Activated B cell treated with CpG ODN at 0.5 μM for 24 hours (primary cell): ENCODE data around the gene TNS2. TPM values are rescaled to one million over a fixed set of nuclear protein-coding genes. Genes with fewer than 3 reads are reported as not detected.

Experiments
- ATAC-seq: fragments of 200-7000 bp; cut with Tn5 transposase; one replicate; pipeline ENCODE4 v1.10.0; 2021; ENCODE audit warnings: low read depth, mild to moderate bottlenecking, moderate library complexity
- CTCF ChIA-PET: fragments of 350-600 bp; sonication (Branson Sonifier 250); formaldehyde crosslinking; loops from one replicate; lab custom pipeline; 2021; ENCODE audit warnings: antibody characterized with exemption; lab: Charles Lee
- POLR2A ChIA-PET: fragments of 350-600 bp; sonication (Branson Sonifier 250); formaldehyde crosslinking; loops from one replicate; lab custom pipeline; 2021; ENCODE audit warnings: antibody characterized with exemption; lab: Charles Lee
- DNase-seq: peaks from one replicate; pipeline ENCODE4 v3.0.0; 2022
- H3K27ac Mint-ChIP-seq: one replicate; pipeline ENCODE4 v1.8.0; 2020; ENCODE audit warnings: mixed read lengths
- H3K27me3 Mint-ChIP-seq: one replicate; pipeline ENCODE4 v1.8.0; 2021; ENCODE audit warnings: mixed read lengths
- H3K36me3 Mint-ChIP-seq: one replicate; pipeline ENCODE4 v1.8.0; 2021; ENCODE audit warnings: low read depth, mixed read lengths
- H3K4me1 Mint-ChIP-seq: one replicate; pipeline ENCODE4 v1.8.0; 2021; ENCODE audit warnings: mixed read lengths
- H3K4me3 Mint-ChIP-seq: one replicate; pipeline ENCODE4 v1.8.0; 2020; ENCODE audit warnings: mild to moderate bottlenecking, mixed read lengths
- H3K9me3 Mint-ChIP-seq: one replicate; pipeline ENCODE4 v1.8.0; 2020; ENCODE audit warnings: mixed read lengths
- intact Hi-C: fragments of 100-400 bp; cut with micrococcal nuclease; formaldehyde crosslinking; loops from one replicate; pipeline ENCODE4 v1.15.1; 2024
- total RNA-seq: library from RNA; stranded (reverse); gene quantifications from 2 replicates; pipeline ENCODE4 v1.2.3, GENCODE V29; 2022
- TF ChIP-seq, protein P1 (sequence below): fragments of 200-600 bp; IDR thresholded peaks from one replicate; pipeline ENCODE4 v1.8.0; 2022; ENCODE audit warnings: antibody characterized with exemption, mild to moderate bottlenecking

The TNS2 gene
- total RNA-seq, 1 donor from 2014 or later: 1.5 TPM

DNA sequence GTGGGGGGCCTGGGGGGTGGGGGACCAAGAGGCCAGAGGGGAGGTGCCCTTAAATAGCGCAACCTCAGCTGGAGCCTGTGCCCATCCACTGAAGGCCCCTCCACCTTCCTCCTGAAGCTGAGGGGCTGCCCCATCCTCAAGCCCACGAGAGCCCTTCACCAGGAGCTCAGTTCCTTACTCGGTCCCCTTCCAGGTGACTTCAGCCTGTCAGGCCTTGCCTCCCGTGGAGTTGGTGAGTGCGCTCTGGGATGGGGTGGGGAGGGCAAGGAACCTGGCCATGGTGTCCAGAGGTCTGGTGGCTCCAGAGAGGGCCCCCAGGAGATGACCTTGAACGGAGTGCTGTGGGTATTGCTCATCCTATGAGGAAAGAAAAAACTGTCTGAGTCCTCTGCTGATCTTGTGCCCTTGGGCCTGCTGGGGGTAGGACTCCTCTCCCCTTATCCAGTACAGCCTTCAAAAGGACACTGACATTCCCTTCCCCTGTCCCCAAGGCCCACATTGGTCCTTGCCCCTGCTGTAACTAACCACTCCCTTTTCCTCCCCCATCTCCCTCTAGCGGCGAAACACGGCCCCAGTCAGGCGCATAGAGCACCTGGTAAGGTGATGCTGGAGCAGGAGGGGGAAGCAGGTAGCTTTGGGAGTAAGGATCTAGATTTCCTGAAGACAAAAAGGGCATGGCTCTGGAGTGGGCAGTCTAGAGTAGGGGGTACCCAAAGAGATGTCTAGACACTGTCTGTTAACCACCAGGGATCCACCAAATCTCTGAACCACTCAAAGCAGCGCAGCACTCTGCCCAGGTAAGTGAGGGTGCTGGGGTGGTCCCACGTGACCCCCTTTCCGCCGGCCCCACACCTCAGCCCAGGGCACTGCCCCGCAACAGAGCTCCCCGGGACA, 3.6 kb downstream of the TNS2 start:
- intact Hi-C loops: loop anchor here (1.0 to 5.0 kb wide), 4 partner anchors 17 to 129 kb away; partner anchors contain the start of genes CSAD, IGFBP6, SPRYD3 and ZNF740
- TF ChIP-seq, protein P1, sequence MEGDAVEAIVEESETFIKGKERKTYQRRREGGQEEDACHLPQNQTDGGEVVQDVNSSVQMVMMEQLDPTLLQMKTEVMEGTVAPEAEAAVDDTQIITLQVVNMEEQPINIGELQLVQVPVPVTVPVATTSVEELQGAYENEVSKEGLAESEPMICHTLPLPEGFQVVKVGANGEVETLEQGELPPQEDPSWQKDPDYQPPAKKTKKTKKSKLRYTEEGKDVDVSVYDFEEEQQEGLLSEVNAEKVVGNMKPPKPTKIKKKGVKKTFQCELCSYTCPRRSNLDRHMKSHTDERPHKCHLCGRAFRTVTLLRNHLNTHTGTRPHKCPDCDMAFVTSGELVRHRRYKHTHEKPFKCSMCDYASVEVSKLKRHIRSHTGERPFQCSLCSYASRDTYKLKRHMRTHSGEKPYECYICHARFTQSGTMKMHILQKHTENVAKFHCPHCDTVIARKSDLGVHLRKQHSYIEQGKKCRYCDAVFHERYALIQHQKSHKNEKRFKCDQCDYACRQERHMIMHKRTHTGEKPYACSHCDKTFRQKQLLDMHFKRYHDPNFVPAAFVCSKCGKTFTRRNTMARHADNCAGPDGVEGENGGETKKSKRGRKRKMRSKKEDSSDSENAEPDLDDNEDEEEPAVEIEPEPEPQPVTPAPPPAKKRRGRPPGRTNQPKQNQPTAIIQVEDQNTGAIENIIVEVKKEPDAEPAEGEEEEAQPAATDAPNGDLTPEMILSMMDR: no peak
- H3K4me3 Mint-ChIP-seq: peak overlapping the region; percentile 95
- H3K36me3 Mint-ChIP-seq: peaks cover 2% of the 10 kb centered on the region
- POLR2A ChIA-PET: interaction anchor here (0.6 to 2.3 kb wide), 10 partner anchors 20 to 1221 kb away, joined by 3 to 10 read pairs (median 4); partner anchors contain the start of genes AAAS, EIF4B and SPRYD3
- H3K9me3 Mint-ChIP-seq: no peaks in the 10 kb centered on the region
- CTCF ChIA-PET: interaction anchor here (1.0 to 3.2 kb wide), 2 partner anchors 13 to 270 kb away, joined by 3 to 11 read pairs; no protein-coding TSS in a partner anchor
- no peak for DNase-seq
- peak overlapping the region; percentile 90 for H3K27ac Mint-ChIP-seq
- peaks cover 6% of the 10 kb centered on the region for H3K27me3 Mint-ChIP-seq
- ATAC-seq: peak; percentile 6
- peaks cover 12% of the 10 kb centered on the region for H3K4me1 Mint-ChIP-seq

DNA sequence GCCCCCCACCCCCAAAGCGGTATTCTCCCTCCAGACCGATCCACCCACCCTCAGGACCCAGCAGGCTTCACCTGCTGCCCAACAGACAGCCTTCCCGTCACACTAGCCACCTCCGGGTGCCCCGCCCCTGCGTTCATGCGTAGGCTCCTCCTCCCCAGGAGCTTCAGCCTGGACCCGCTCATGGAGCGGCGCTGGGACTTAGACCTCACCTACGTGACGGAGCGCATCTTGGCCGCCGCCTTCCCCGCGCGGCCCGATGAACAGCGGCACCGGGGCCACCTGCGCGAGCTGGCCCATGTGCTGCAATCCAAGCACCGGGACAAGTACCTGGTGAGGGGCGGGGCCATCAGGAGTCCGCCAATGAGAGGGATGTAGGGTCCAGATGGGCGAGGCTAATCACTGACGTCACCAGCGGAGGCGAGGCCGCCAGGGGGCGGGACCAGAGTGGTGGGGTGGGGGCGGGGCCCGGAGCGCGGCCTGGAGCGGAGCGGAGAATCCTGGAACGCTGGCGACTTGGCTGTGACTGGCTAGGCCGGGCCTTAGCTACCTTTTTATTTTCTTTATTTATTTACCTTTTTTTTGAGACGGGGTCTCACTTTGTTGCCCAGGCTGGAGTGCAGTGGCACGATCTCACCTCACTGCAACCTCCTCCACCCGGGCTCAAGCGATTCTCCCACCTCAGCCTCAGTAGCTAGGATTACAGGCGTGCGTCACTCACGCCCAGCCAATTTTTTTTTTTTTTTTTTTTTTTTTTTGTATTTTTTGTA, 4.4 kb downstream of the TNS2 start:
- TF ChIP-seq, protein P1: no peak
- H3K4me3 Mint-ChIP-seq: peak overlapping the region; percentile 95
- ChIA-PET POLR2A (interaction anchor here (0.6 to 2.3 kb wide), 12 partner anchors 9 to 267 kb away, joined by 3 to 10 read pairs (median 4); partner anchors contain the start of genes AAAS, EIF4B and SPRYD3), CTCF (interaction anchor here (0.5 to 3.2 kb wide), 3 partner anchors 12 to 296 kb away, joined by 3 to 11 read pairs (median 3); no protein-coding TSS in a partner anchor)
- intact Hi-C loops: loop anchor here (1.0 to 5.0 kb wide), 4 partner anchors 17 to 128 kb away; partner anchors contain the start of genes CSAD, IGFBP6, SPRYD3 and ZNF740
- ATAC-seq: peak; percentile 97
- H3K9me3 Mint-ChIP-seq: no peaks in the 10 kb centered on the region
- peaks cover 2% of the 10 kb centered on the region for H3K36me3 Mint-ChIP-seq
- H3K27ac Mint-ChIP-seq: peak overlapping the region; percentile 90
- peaks cover 6% of the 10 kb centered on the region for H3K27me3 Mint-ChIP-seq
- peaks cover 12% of the 10 kb centered on the region for H3K4me1 Mint-ChIP-seq
- peak; percentile 86 for DNase-seq

DNA sequence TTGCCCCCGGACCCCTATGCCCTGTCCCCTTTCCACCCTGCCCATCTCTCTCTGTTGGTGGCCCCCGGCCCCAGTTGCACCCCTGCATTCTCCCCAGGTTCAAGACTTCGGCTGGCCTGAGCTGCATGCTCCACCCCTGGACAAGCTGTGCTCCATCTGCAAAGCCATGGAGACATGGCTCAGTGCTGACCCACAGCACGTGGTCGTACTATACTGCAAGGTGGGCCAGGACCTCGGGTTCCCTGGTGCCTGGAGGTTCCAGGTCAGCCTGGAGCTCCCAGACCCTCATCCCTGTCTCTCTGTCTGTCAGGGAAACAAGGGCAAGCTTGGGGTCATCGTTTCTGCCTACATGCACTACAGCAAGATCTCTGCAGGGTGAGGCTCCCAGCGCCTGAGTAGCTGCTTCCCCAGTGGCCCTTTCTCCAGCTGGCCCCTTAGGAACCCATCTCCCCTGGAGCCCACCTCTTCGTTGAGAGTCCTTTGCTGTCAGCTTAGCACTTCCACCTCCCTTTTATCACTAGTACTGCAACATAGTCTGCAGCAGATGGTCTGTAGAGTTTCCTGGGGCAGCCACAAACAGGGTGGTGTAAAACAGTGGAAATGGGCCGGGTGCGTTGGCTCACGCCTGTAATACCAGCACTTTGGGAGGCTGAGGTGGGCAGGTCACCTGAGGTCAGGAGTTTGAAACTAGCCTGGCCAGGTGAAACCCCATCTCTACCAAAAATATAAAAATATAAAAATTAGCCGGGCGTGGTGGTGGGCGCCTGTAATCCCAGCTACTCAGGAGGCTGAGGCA, 5.8 kb downstream of the TNS2 start:
- H3K36me3 Mint-ChIP-seq: peaks cover 2% of the 10 kb centered on the region
- H3K9me3 Mint-ChIP-seq: no peaks in the 10 kb centered on the region
- peak overlapping the region; percentile 24 for H3K4me3 Mint-ChIP-seq
- peaks cover 6% of the 10 kb centered on the region for H3K27me3 Mint-ChIP-seq
- CTCF ChIA-PET: interaction anchor here (3.2 kb wide), 1 partner anchor 11 kb away, joined by 11 read pairs; no protein-coding TSS in a partner anchor
- no peak for DNase-seq
- no peak for ATAC-seq
- no peak overlapping the region for H3K27ac Mint-ChIP-seq
- H3K4me1 Mint-ChIP-seq: peaks cover 11% of the 10 kb centered on the region
- intact Hi-C loops: loop anchor here (2.0 kb wide), 1 partner anchor 15 kb away; no protein-coding TSS in a partner anchor
- POLR2A ChIA-PET: interaction anchor here (0.6 to 2.3 kb wide), 4 partner anchors 23 to 264 kb away, joined by 3 to 7 read pairs (median 4); partner anchors contain the start of gene SPRYD3
- TF ChIP-seq, protein P1: no peak

DNA sequence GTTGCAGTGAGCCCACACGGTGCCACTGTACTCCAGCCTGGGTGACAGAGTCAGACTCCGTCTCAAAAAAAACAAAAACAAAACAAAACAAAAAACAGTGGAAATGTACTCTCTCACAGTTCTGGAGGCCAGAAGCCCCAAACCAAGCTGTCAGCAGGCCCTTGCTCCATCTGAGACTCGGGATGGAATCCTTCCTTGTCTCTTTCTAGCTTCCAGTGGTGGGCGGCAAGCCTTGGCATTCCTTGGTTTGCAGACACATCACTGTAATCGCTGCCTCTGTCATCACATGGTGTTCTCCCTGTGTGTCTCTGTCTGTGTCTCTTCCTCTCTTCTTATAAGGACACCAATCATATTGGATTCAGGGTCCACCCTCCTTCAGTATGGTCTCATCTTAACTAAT, 6.4 kb downstream of the TNS2 start:
- ATAC-seq (no peak), DNase-seq (no peak)
- POLR2A ChIA-PET: interaction anchor here (0.6 kb wide), 1 partner anchor 93 kb away, joined by 3 read pairs; no protein-coding TSS in a partner anchor
- intact Hi-C loops: no loop called here
- no peak overlapping the region for H3K27ac Mint-ChIP-seq
- TF ChIP-seq, protein P1: no peak
- H3K36me3 Mint-ChIP-seq: peaks cover 2% of the 10 kb centered on the region
- H3K9me3 Mint-ChIP-seq: no peaks in the 10 kb centered on the region
- peaks cover 10% of the 10 kb centered on the region for H3K4me1 Mint-ChIP-seq
- CTCF ChIA-PET: interaction anchor here (3.2 kb wide), 1 partner anchor 10 kb away, joined by 11 read pairs; no protein-coding TSS in a partner anchor
- peaks cover 6% of the 10 kb centered on the region for H3K27me3 Mint-ChIP-seq
- no peak overlapping the region for H3K4me3 Mint-ChIP-seq
